Measurements from ENCODE around the gene SLC1A3.

The SLC1A3 gene

GRCh38 chr5:36602704-36603321 lies 3.6 kb upstream of the SLC1A3 start:
- H3K4me1 ChIP-seq (ENCODE audit: control insufficient read depth in 1 of 2, insufficient read depth in 1 of 2, low read depth in 1 of 2, low read length in 1 of 2): peaks cover 14 to 20% of the 10 kb centered on the region in 2 experiments
- no peak overlapping the region for H3K4me3 ChIP-seq (ENCODE audit: low read depth in 1 of 2, low read length in 1 of 2)

GRCh38 chr5:36605241-36605640 lies 1.2 kb upstream of the SLC1A3 start:
- no peak for TF ChIP-seq CTCF (IDR thresholded peaks at IDR 0.05)
- Histone ChIP-seq H3K36me3 (no peaks in the 10 kb centered on the region), H3K4me3 (ENCODE audit: low read depth in 1 of 2, low read length in 1 of 2) (no peak overlapping the region), H3K27me3 (no peaks in the 10 kb centered on the region), H3K27ac (no peak overlapping the region), H3K4me1 (ENCODE audit: control insufficient read depth in 1 of 2, insufficient read depth in 1 of 2, low read depth in 1 of 2, low read length in 1 of 2) (peaks cover 14 to 20% of the 10 kb centered on the region in 2 experiments), H3K9me3 (no peaks in the 10 kb centered on the region)

More at GRCh38 chr5:36602704-36603321, 3.6 kb upstream of the SLC1A3 start:
- no peaks in the 10 kb centered on the region for H3K36me3 ChIP-seq
- no peaks in the 10 kb centered on the region for H3K9me3 ChIP-seq
- no peak overlapping the region for H3K27ac ChIP-seq
- TF ChIP-seq CTCF (IDR thresholded peaks at IDR 0.05): no peak
- H3K27me3 ChIP-seq: no peaks in the 10 kb centered on the region

- Histone ChIP-seq H3K36me3 (no peaks in the 10 kb centered on the region), H3K27me3 (no peaks in the 10 kb centered on the region), H3K27ac (no peak overlapping the region), H3K4me1 (ENCODE audit: control insufficient read depth in 1 of 2, insufficient read depth in 1 of 2, low read depth in 1 of 2, low read length in 1 of 2) (peaks cover 14 to 20% of the 10 kb centered on the region in 2 experiments), H3K9me3 (no peaks in the 10 kb centered on the region), H3K4me3 (ENCODE audit: low read depth in 1 of 2, low read length in 1 of 2) (peak overlapping the region; percentile 58 to 69)
- TF ChIP-seq CTCF (IDR thresholded peaks at IDR 0.05): no peak
These were observed 374 bp upstream of the SLC1A3 start for GRCh38 chr5:36606036-36606427.

GRCh38 chr5:36607114-36607571 lies 737 bp downstream of the SLC1A3 start:
- Histone ChIP-seq H3K4me1 (ENCODE audit: control insufficient read depth in 1 of 2, insufficient read depth in 1 of 2, low read depth in 1 of 2, low read length in 1 of 2) (peaks cover 14 to 20% of the 10 kb centered on the region in 2 experiments), H3K27me3 (no peaks in the 10 kb centered on the region), H3K4me3 (ENCODE audit: low read depth in 1 of 2, low read length in 1 of 2) (peak overlapping the region; percentile 58 to 69), H3K27ac (no peak overlapping the region), H3K36me3 (no peaks in the 10 kb centered on the region), H3K9me3 (no peaks in the 10 kb centered on the region)
- no peak for TF ChIP-seq CTCF (IDR thresholded peaks at IDR 0.05)

GRCh38 chr5:36607838-36608783 lies 1.7 kb downstream of the SLC1A3 start:
- H3K9me3 ChIP-seq: no peaks in the 10 kb centered on the region
- H3K4me3 ChIP-seq (ENCODE audit: low read depth in 1 of 2, low read length in 1 of 2): no peak overlapping the region
- H3K36me3 ChIP-seq: no peaks in the 10 kb centered on the region
- H3K27ac ChIP-seq: no peak overlapping the region
- H3K27me3 ChIP-seq: no peaks in the 10 kb centered on the region
- peaks cover 14 to 20% of the 10 kb centered on the region in 2 experiments for H3K4me1 ChIP-seq (ENCODE audit: control insufficient read depth in 1 of 2, insufficient read depth in 1 of 2, low read depth in 1 of 2, low read length in 1 of 2)
- TF ChIP-seq CTCF (IDR thresholded peaks at IDR 0.05): no peak

Data from neutrophil (primary cell).